ENCODE data around the gene NETO2.
A peak's percentile ranks its signal among the peaks of the same experiment; 100 is the strongest.
"Not testable (repeated sequence)": the region's sequence is repeated elsewhere in the genome, so short reads cannot be mapped to it uniquely, and the experiment has no call there.

The NETO2 gene

DNA sequence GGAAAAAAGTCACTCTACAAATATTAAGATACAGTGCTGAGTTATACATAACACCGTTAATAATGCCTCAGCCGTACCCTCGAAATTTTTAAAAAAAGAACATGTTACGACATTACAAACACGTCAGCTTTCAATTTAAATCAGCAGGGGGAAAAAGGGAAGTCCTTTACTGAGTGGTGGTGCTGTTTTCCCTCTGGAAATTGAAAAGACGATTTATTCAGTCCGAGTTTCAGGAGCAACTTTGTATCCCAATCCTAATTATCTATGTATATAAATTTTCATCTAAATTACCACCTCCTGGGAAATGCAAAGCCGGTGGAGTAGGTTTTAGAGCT, 1.3 kb downstream of the NETO2 start:
- no peak for DNase-seq (ENCODE audit: extremely low read depth, low read depth)
- H3K4me3 ChIP-seq (replicated peaks; ENCODE audit: low read depth, low read length): peak overlapping the region; percentile 80

DNA sequence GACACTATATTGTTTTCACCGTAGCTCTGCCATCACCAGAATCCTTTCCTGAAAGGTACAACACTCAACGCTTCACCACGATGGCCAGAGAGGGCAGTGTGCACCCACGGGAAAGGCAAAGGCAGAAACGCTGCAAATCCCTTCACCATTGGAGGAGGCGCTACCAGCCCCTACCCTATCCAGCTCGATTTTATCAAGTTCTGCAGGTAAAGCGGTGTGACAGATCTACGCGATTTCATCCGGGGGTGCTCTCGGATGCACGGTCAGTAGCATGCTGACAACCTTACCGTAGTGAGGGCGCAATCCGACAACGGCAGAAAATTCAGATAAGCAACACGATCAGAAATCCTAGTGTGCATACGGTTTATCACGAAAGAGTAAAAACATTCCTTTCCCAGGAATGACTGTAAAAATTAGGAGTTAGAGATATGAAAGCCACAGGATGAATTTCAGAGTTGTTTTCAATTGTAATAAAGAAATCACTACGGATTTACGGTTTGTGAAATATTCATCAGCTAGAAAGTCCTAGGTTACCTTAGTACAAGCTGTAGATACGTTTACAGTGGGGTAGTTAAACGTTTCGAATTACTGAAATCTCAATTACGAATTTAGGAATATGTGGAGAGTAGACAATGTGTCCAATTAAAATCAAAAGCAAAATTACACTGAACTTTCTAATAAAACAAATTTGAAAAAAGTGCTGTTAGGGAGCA, 1.8 kb downstream of the NETO2 start:
- peak; percentile 61 for DNase-seq (ENCODE audit: extremely low read depth, low read depth)
- TF ChIP-seq, protein P1, sequence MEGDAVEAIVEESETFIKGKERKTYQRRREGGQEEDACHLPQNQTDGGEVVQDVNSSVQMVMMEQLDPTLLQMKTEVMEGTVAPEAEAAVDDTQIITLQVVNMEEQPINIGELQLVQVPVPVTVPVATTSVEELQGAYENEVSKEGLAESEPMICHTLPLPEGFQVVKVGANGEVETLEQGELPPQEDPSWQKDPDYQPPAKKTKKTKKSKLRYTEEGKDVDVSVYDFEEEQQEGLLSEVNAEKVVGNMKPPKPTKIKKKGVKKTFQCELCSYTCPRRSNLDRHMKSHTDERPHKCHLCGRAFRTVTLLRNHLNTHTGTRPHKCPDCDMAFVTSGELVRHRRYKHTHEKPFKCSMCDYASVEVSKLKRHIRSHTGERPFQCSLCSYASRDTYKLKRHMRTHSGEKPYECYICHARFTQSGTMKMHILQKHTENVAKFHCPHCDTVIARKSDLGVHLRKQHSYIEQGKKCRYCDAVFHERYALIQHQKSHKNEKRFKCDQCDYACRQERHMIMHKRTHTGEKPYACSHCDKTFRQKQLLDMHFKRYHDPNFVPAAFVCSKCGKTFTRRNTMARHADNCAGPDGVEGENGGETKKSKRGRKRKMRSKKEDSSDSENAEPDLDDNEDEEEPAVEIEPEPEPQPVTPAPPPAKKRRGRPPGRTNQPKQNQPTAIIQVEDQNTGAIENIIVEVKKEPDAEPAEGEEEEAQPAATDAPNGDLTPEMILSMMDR (IDR thresholded peaks at IDR 0.05; ENCODE audit: low read depth, low read length, missing control alignments): peak; percentile 96
- peak overlapping the region; percentile 80 for H3K4me3 ChIP-seq (replicated peaks; ENCODE audit: low read depth, low read length)

More for the DNA sequence above, 1.3 kb downstream of the NETO2 start:
- TF ChIP-seq, protein P1 (IDR thresholded peaks at IDR 0.05; ENCODE audit: low read depth, low read length, missing control alignments): no peak

DNA sequence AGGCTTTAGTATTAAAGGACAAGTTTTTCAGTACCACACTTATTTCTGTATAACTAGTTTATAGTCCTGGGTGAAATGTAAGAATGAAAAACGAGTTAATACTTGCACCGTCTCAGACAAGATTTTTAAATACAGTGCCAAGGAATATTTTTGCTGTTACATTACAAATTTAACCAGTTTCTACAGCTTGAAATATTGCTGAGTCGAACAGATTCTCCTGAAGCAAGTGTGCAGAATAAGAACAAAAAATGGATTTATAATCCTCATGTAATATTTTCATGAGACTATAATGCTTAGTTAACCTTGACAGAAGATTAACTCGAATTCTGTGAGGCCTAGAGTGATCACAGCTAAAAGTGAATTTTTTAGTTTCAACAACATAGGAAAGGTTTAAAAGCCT, 3.1 kb downstream of the NETO2 start:
- TF ChIP-seq, protein P1 (IDR thresholded peaks at IDR 0.05; ENCODE audit: low read depth, low read length, missing control alignments): no peak
- H3K4me3 ChIP-seq (replicated peaks; ENCODE audit: low read depth, low read length): no peak overlapping the region
- DNase-seq (ENCODE audit: extremely low read depth, low read depth): no peak

DNA sequence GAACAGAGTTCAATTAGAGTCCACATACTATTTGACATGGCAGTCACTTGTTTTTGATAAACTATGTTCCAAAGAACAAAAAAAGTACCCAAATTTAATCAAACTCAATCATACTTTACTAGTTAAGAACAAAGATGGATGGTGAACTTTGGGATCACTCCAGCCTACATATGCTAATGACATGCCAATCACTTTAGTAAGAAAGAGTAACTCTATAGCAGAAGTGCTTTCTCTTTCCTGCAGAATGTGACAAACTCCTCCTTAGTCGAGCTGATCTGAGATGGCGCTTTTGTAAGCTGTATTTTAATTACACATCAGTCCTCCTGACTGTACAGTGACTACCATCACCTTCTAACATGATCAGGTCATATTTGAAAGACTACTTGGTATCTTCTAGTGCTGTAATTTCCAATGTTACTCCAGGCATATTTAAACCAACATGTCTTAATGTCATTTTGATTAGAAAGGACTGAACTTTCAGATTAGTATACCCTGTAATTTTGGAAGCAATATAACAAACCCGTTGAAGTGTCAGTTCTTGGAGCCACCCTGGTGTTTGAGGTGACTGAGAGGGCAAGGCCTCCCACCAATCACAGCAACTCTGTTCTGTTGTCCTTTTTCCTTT, 4.1 kb downstream of the NETO2 start:
- TF ChIP-seq, protein P1 (IDR thresholded peaks at IDR 0.05; ENCODE audit: low read depth, low read length, missing control alignments): no peak
- no peak overlapping the region for H3K4me3 ChIP-seq (replicated peaks; ENCODE audit: low read depth, low read length)
- DNase-seq (ENCODE audit: extremely low read depth, low read depth): no peak

DNA sequence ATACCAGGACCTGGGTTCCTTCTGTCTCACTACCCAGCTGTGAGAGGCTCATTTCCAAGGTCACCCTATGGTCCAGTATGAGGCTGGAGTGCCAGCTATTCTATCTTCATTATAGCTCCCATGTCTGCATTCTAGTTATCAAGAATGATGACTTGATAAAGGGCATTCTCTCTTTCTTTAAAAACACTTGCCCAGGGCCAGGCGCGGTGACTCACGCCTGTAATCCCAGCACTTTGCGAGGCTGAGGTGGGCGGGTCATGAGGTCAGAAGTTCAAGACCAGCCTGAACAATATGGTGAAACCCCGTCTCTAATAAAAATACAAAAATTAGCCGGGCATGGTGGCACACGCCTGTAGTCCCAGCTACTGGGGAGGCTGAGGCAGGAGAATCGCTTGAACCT, 5.8 kb downstream of the NETO2 start:
- not testable (repeated sequence) for H3K4me3 ChIP-seq (replicated peaks; ENCODE audit: low read depth, low read length); DNase-seq (ENCODE audit: extremely low read depth, low read depth)

DNA sequence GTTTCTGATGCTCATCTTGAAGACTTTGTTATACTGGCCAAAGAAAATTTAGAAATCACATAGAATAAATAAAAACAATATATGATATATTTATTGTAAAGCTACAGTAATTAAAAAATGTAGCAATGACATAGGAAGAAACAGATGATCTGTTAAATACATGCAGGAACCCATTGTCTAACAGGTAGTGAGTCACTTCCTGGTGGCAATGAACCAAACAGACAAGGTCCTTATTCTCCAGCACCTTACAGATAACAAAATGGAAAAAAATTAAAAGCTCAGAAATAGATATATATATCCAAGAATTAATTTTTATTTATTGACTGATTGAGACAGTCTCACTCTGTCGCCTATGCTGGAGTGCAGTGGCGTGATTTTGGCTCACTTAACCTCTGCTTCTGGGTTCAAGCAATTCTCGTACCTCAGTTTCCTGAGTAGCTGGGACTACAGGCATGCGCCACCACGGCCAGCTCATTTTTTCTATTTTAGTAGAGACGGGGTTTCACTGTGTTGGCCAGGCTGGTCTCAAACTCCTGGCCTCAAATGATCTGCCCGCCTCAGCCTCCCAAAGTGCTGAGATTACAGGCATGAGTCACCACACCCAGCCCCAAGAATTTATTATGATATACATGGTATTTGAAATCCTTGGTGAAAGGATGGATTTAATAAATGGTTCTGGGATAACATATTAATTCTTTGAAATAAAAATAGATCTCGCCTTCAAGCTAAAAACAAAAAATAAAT, 7.5 kb downstream of the NETO2 start:
- no peak overlapping the region for H3K4me3 ChIP-seq (replicated peaks; ENCODE audit: low read depth, low read length)
- DNase-seq (ENCODE audit: extremely low read depth, low read depth): no peak
- TF ChIP-seq, protein P1 (IDR thresholded peaks at IDR 0.05; ENCODE audit: low read depth, low read length, missing control alignments): no peak

DNA sequence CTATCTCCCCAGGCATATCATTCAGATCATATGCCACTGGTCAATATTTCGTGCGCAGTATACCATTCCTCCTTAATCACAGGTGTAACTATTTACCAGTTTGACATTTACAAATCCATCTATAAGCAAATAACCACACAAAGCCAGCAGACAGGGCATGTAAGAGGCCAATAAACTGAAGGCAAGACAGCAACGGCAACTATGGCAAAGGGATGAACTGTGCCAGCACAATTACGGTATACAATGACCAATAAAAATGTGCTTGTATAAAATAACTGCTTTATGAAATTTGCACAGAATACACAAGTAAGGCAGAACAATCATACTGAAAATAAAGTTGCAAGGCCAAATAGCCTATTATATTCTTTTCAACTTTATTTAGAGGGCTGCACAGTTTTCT, 9.2 kb downstream of the NETO2 start:
- no peak for DNase-seq (ENCODE audit: extremely low read depth, low read depth)
- no peak overlapping the region for H3K4me3 ChIP-seq (replicated peaks; ENCODE audit: low read depth, low read length)
- TF ChIP-seq, protein P1 (IDR thresholded peaks at IDR 0.05; ENCODE audit: low read depth, low read length, missing control alignments): no peak

All from HFF-Myc (cell line).